ENCODE measurements around the gene NUDC.

The NUDC gene

GRCh38 chr1:26888231-26888630 is 33.3 kb upstream of the NUDC start:
- H3K4me3 ChIP-seq: no peak overlapping the region
- DNase-seq (ENCODE audit: low spot score): no peak
- no peak overlapping the region for H3K27ac ChIP-seq
- no peak for TF ChIP-seq CTCF (IDR thresholded peaks at IDR 0.05)

- Histone ChIP-seq H3K27ac (peak within 1 kb of the TSS; percentile 84 to 88), H3K4me3 (peak within 1 kb of the TSS; percentile 86)
- TF ChIP-seq CTCF (IDR thresholded peaks at IDR 0.05): no peak
- peak; percentile 82 for DNase-seq (ENCODE audit: low spot score)
Measured at GRCh38 chr1:26889551-26890466, 31.7 kb upstream of the NUDC start, which contains the start of gene GPN2. TSS of gene GPN2 (minus strand) at chr1:26890283. CDS start at chr1:26890096, 187 bp downstream.

- Histone ChIP-seq H3K27ac (peak overlapping the region; percentile 84 to 88), H3K4me3 (peak overlapping the region; percentile 86)
- TF ChIP-seq CTCF (IDR thresholded peaks at IDR 0.05): no peak
- DNase-seq (ENCODE audit: low spot score): no peak
Measured at GRCh38 chr1:26890467-26890796, 31.1 kb upstream of the NUDC start.

GRCh38 chr1:26894263-26894662 is 27.3 kb upstream of the NUDC start:
- no peak overlapping the region for H3K27ac ChIP-seq
- no peak overlapping the region for H3K4me3 ChIP-seq
- DNase-seq (ENCODE audit: low spot score): no peak
- TF ChIP-seq CTCF (IDR thresholded peaks at IDR 0.05): no peak

GRCh38 chr1:26897351-26897750 is 24.2 kb upstream of the NUDC start:
- TF ChIP-seq CTCF (IDR thresholded peaks at IDR 0.05): no peak
- no peak overlapping the region for H3K27ac ChIP-seq
- no peak for DNase-seq (ENCODE audit: low spot score)
- H3K4me3 ChIP-seq: no peak overlapping the region

- H3K4me3 ChIP-seq: peak within 1 kb of the TSS; percentile 95
- H3K27ac ChIP-seq: peak within 1 kb of the TSS; percentile 63 to 79
- no peak for TF ChIP-seq CTCF (IDR thresholded peaks at IDR 0.05)
- peak; percentile 92 for DNase-seq (ENCODE audit: low spot score)
Measured at GRCh38 chr1:26900001-26900814, 21.3 kb upstream of the NUDC start, which contains the start of gene GPATCH3. TSS of gene GPATCH3 (minus strand) at chr1:26900467. CDS start at chr1:26900442, 25 bp downstream.
